HEK293 (cell line): Measurements from ENCODE around the gene PLEKHA6.

Source experiments
- CTCF ChIP-seq: fragments of 450-650 bp; formaldehyde crosslinking; IDR thresholded peaks from 2 replicates; pipeline ENCODE4 v1.5.1; 2016; ENCODE audit warnings: missing biosample characterization, missing genetic modification characterization
- KLF9 ChIP-seq: fragments of 450-650 bp; formaldehyde crosslinking; IDR thresholded peaks from 2 replicates; pipeline ENCODE4 v1.5.1; 2016; ENCODE audit warnings: missing biosample characterization, missing genetic modification characterization, low read depth
- MZF1 ChIP-seq: fragments of 450-650 bp; formaldehyde crosslinking; IDR thresholded peaks from 2 replicates; pipeline ENCODE4 v1.5.1; 2017; ENCODE audit warnings: missing biosample characterization, missing genetic modification characterization, borderline replicate concordance
- SALL2 ChIP-seq: fragments of 450-650 bp; formaldehyde crosslinking; IDR thresholded peaks from 2 replicates; pipeline ENCODE4 v1.5.0; 2017; ENCODE audit warnings: missing biosample characterization, mild to moderate bottlenecking, missing genetic modification characterization, borderline replicate concordance
- ZBTB8A ChIP-seq: fragments of 450-650 bp; formaldehyde crosslinking; IDR thresholded peaks from 2 replicates; pipeline ENCODE4 v1.5.1; 2016; ENCODE audit warnings: missing biosample characterization, missing genetic modification characterization
- ZNF133 ChIP-seq: fragments of 450-650 bp; formaldehyde crosslinking; IDR thresholded peaks from 2 replicates; pipeline ENCODE4 v1.5.1; 2016; ENCODE audit warnings: missing biosample characterization, missing genetic modification characterization
- ZNF138 ChIP-seq: fragments of 450-650 bp; formaldehyde crosslinking; IDR thresholded peaks from 2 replicates; pipeline ENCODE4 v1.5.1; 2016; ENCODE audit warnings: missing biosample characterization, missing genetic modification characterization, borderline replicate concordance
- ZNF280D ChIP-seq: fragments of 450-650 bp; formaldehyde crosslinking; IDR thresholded peaks from 2 replicates; pipeline ENCODE4 v1.5.1; 2016; ENCODE audit warnings: missing biosample characterization, missing genetic modification characterization
- ZNF473 ChIP-seq: fragments of 450-650 bp; formaldehyde crosslinking; IDR thresholded peaks from 2 replicates; pipeline ENCODE4 v1.5.1; 2017; ENCODE audit warnings: missing biosample characterization, missing genetic modification characterization
- ZNF664 ChIP-seq: fragments of 450-650 bp; formaldehyde crosslinking; IDR thresholded peaks from 2 replicates; pipeline ENCODE4 v1.5.1; 2016; ENCODE audit warnings: missing biosample characterization, missing genetic modification characterization
- ZNF704 ChIP-seq: fragments of 450-650 bp; formaldehyde crosslinking; IDR thresholded peaks from 2 replicates; pipeline ENCODE4 v1.5.1; 2016; ENCODE audit warnings: missing biosample characterization, missing genetic modification characterization
- ZNF747 ChIP-seq: fragments of 450-650 bp; formaldehyde crosslinking; IDR thresholded peaks from 2 replicates; pipeline ENCODE4 v1.5.1; 2016; ENCODE audit warnings: missing biosample characterization, missing genetic modification characterization

- no peak for TF ChIP-seq ZNF280D (tag by site-specific recombination)
- TF ChIP-seq CTCF (tag by site-specific recombination), result no peak
- no peak for TF ChIP-seq MZF1 (tag by site-specific recombination)
- no peak for TF ChIP-seq ZNF138 (tag by site-specific recombination)
- no peak for TF ChIP-seq ZBTB8A (tag by site-specific recombination)
- no peak for TF ChIP-seq ZNF747 (tag by site-specific recombination)
- no peak for TF ChIP-seq ZNF704 (tag by site-specific recombination)
- no peak for TF ChIP-seq ZNF133 (tag by site-specific recombination)
- TF ChIP-seq ZNF664, result no peak
- TF ChIP-seq SALL2 (tag by site-specific recombination), result no peak
- no peak for TF ChIP-seq KLF9 (tag by site-specific recombination)
- TF ChIP-seq ZNF473 (tag by site-specific recombination), result no peak
Measured at GRCh38 chr1:204217648-204218000, 142.1 kb downstream of the PLEKHA6 start.
